Inflammatory macrophage treated with lipopolysaccharide for 4 hours (primary cell): ENCODE data around the gene TTLL4.
"Not testable (repeated sequence)": the region's sequence is repeated elsewhere in the genome, so short reads cannot be mapped to it uniquely, and the experiment has no call there.

ENCODE experiments used
- DNase-seq: peaks from one replicate; pipeline ENCODE4 v3.0.0-alpha.2; 2020

TTLL4 gene

DNA sequence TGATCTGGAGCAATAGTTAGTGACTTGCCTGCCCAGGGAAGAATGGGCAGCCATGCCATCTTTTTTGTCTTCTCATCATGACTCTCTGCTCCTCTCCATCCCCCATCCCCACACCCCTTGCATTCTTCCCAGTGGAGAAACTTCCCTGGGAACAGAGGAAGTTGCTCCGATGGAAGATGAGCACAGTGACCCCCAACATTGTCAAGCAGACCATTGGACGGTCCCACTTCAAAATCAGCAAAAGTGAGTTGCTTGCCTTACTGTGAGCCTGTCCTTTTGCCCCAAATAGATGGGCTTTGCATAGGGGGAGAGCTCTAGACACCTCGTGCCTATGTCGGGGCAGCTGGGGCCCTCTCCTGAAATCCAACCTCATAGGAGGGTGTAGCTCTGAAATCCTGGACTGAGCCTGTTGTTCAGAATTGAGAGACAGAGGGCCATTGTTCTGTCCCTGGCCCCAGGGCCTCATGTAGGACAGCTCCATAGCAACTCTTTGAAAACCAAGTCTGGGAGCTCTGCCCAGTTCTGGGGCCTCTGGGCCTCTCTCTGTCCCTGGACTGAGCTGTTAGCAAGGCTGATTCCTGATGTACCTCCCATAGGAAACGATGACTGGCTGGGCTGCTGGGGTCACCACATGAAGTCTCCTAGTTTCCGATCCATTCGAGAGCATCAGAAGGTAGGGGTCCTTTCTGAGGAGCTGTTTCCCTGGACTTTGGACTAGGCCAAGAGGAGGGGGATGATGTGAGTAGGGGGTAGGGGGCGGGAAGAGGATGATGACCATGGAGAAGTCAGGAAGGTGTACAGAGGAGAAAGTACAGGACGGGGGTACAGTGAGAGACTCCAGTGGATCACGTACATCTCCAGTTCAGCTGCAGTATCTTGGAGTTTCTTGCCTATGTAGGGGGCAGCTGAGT lies 35.2 kb downstream of the TTLL4 start:
- DNase-seq: no peak

DNA sequence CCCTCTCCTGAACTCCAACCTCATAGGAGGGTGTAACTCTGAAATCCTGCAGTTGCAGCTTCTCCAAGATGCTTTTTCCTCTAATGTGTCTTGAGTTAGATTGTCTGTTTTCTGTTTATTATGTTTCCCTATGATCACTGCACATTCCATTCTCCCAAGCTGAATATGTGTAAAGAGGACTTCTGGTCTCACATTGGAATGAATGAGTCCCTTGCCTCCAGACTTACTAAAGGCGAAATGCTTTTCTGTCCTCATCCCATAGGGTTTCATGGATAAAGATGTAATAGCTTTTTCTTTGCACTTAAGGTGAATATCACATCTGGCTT lies 35.8 kb downstream of the TTLL4 start:
- DNase-seq: no peak

DNA sequence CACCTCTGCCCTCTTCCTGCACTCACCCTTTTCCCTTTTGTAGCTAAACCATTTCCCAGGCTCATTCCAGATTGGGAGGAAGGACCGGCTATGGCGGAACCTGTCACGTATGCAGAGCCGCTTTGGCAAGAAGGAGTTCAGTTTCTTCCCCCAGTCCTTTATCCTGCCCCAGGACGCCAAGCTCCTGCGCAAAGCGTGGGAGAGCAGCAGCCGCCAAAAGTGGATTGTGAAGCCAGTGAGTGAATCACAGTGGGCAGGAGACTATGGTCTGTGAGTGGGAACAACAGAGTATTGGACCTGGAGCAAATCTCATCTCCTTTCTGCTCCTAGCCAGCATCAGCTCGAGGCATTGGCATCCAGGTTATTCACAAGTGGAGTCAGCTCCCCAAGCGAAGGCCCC lies 36.3 kb downstream of the TTLL4 start:
- DNase-seq: no peak

DNA sequence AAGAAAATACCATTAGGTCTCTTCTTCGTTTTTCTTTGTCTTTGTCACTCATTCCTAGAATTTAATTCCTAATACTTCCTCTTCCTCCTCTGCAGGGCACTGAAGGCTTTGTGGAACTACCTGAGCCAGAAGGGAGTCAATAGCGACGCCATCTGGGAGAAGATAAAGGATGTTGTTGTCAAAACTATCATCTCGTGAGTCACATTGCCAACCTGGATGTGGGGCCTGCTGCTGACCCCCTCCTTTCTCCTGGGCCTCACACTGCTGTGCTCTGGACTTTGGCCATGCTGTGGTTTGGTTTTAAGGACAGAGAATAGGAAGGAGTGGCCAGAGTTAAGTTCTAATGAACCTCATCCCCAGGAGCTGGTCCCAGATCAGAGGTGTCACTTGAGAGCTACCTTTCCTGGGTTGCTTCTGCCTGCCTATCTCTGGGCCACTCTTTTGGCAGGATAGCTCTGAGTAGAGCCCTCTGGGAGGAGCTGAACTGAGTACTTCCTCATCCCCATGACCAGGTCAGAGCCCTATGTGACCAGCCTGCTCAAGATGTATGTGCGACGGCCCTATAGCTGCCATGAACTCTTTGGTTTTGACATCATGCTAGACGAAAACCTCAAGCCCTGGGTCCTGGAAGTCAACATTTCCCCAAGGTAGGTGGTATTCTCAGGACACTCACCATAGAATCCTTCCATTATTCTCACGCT lies 38.3 kb downstream of the TTLL4 start:
- DNase-seq: peak; percentile 53

DNA sequence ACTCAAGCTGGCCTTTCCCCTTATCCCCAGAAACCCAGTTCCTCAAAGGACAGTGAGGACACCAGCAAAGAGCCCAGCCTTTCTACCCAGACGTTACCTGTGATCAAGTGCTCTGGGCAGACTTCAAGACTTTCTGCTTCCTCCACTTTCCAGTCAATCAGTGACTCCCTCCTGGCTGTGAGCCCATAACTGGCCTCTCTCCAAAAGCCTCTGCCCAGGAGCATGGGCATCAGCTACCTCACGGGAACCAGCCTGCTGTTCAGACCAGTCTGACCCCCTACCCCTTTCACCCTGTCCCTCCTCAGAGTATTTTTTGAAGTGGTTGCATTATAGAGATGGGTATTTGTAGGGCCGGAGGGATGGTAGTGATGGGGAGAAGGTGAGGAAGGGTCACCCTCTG lies 43.6 kb downstream of the TTLL4 start:
- DNase-seq: no peak

DNA sequence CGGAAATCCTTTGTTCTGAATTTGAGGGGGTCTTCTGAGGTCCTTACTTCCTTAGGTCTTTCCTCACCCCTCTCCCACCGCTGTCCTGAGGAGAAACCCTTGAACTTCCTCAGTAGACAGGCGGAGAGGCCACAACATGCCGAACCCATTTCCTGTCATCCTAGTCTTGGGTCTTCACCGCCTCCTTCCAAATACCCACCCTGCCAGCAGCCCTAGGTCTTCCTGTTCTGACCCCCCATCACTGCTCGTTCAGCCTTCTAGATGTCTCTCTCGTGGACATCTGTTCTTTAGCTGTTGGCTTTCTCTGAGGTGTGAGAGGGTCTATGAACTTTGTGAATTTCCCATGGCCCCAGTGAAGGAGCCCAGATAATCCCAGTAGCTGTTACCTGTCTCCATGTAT lies 44.1 kb downstream of the TTLL4 start:
- no peak for DNase-seq

DNA sequence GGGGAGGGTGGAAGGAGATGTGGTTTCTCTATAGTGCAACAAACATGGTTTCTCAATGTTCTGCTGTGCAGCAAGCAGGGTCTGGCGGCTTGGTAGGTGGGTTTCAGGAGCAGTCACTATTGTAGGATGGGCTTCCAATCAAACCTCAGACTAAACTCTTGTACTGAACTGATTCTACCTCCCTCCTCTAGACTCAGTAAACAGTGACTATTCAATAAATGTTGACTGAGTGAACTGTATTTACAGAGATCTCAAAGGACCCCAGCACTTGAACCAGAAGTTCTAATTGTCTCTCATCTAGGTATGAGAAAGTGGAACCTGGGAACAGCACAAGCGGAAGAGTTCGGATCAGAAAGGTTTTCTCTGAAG lies 44.5 kb downstream of the TTLL4 start:
- no peak for DNase-seq

DNA sequence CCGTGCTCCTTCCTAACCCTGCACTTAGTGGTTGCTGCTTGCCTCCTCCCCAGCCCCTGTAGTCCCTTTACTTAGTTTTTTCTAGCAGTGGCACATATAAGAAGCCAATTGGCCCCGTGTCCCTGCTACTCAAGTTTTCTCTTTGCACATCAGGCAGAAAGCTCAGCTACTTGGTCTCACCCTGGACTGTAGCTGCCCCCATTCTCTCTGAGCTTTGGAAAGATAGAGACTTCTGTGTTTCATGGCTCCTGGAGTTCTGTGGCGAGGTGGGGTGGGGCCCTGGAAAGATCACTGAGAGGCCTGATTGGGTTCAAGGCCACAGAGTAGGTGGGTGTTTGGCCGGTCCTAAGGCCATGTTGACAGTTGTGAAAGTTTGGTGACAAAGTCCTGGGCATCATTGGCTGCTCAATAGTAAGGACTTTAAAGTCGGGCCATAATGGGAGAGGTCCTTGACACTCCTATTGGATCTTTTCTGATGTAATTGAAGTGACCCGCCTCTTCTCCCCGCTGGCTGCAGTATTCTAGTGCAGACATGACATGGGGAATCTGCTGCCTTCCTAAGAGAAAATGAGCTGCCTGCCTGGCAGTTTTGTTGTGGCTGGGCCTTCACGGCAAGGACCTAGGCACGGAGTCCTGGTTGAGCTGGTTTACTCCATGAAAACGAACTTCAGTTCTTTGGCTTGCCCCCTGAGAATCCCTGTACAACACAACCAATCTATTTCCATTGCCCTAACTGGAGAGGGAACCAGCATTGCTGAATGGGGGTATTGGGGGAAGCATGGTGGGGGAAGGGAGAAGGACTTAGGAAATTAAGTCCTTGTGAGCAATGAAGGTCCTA lies 45.2 kb downstream of the TTLL4 start:
- DNase-seq: no peak

DNA sequence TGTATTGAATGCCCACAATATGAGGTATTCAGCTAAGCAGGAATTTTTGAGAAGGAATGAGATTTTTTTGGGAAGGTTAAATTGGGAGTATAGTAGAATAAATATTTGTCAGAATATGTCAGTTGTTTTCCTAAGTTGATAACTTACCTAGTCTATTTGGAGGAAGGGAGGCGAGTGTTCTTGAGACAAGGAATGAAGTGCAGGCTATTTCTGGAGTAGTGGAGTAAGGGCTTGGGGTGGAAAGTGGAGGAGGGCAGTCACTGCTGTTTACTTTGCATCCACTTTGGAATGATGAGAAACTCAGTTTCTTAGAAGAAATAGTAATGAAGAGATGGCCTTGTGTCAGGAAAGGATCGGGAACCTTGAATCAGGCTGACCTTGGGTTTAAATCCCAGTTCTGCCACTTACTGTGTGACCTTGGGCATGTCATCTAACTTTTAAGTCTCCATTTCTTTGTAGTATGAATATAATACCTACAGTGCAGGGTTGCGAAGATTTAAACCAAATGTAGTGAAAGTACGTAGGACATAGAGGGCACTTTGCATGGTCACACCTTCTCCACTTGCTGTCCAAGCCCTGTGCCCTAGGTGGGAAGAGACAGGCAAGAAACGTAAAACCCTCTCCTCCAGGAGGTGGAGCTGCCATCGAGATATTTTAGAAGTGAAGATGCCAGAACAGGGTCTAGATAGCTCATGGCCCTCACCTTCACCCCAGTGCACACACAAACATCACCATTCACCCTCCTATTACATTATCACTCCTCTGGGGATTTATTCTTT lies 46.2 kb downstream of the TTLL4 start:
- no peak for DNase-seq

DNA sequence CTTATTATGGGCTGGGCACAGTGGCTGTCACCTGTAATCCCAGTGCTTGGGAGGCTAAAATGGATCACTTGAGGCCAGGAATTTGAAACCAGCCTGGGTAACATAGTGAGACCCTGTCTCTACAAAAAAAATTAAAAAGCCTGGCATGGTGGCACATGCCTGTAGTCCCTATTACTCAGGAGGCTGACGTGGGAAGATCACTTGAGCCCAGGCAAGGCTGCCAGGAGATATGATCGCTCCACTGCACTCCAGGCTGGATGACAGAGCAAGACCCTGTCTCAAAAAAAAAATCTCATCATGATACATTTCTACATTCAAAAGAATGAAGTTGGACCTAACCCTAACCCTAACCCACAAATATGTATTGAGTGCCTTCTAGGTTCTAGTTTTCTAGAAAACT lies 51.2 kb downstream of the TTLL4 start:
- no peak for DNase-seq

DNA sequence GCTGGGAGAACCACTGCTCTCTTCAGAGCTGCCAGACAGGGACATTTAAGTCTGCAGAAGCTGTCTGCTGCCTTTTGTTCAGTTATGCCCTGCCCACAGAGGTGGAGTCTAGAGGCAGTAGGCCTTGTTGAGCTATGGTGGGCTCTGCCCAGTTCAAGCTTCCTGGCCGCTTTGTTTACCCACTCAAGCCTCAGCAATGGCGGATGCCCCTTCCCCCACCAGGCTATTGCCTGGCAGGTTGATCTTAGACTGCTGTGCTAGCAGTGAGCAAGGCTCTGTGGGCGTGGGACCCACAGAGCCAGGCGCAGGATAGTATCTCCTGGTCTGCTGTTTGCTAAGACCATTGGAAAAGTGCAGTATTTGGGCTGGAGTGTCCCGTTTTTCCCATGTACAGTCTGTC lies 62.1 kb downstream of the TTLL4 start:
- DNase-seq: not testable (repeated sequence)

DNA sequence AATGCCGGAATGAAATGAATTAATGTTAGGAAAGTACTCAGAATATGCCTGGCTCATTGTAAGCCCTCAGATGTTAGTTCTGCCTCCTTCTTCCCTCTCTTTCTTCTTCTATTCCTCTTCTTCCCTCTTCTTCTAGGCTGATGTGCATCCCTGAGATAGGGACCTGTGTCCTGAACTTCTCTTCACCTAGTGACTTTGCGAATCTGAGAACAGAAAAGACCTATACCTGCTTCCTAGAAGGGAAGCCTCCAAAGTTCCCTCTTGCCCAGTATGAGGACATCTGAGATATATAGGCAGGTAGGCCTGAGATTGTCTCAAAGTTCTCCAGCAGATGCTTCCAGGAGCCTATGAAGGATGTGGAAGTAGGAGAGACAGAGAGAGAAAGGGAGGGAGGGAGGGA lies 63.2 kb downstream of the TTLL4 start:
- DNase-seq: no peak

DNA sequence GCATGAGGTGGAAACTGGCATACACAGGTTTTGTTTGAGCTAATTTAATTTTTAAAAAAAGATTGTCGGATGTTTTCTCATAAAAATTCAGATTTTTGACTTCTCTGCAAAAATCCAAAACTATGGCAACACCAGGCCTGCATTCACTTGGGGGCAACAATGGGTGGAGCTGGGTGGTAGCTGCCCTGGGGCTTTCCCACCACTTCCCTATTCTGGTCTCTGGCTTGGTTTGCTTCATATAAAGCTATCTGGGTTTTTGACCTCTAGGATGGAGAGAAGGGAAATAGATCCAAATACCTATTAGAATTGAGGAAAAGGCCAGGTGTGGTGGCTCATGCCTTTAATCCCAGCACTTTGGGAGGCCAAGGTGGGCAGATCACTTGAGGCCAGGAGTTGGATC lies 65.9 kb downstream of the TTLL4 start:
- peak; percentile 31 for DNase-seq

DNA sequence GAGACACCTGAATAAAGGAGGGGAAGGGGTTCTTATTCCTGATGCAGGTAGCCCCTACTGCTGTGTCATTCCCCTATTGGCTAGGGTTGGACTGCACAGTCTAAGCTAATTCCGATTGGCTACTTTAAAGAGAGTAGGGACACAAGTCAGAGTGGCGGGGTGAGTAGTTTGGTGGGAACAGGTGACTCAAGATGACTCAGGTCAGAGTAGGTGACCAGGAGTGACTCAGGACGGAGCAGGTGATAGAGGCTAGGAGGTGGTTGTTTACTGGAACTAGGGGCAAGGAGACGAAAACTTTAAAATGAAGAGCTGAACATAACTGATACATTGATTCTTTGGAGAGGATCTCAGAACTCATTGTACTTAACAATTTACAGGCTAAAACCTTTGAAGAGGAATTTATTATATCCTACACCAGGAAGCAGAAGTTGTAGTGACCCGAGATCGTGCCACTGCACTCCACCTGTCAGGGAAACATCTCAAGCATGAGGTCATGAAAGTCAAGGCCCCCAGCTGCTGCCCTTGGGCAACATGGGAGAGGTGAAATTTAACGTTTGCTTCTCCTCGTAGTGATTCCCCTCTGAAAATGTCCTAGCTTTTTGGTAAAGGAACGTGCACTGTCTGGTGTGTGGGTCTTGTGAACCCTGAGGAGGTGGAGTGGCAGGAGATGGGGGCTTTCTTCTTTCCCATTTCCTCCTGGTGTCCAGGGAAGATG lies 66.8 kb downstream of the TTLL4 start:
- no peak for DNase-seq

DNA sequence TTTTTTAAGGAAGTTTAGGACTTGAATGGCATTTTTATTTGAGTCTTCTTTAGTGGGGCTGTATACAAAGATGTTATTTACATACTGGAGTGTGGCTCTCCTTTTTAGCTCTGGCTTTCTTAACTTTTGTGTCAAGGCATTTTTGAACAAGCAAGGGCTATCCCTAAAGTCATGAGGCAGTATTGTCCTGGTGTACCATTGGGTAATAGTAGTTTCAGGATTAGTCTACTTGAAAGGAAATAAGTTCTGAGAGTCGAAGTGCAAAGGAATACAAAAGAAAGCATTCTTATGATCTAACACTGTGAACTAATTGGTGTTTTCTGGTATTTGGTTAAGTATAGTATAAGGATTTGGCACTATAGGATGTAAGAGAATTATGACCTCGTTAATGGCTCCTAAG lies 69.4 kb downstream of the TTLL4 start:
- DNase-seq: peak; percentile 75

DNA sequence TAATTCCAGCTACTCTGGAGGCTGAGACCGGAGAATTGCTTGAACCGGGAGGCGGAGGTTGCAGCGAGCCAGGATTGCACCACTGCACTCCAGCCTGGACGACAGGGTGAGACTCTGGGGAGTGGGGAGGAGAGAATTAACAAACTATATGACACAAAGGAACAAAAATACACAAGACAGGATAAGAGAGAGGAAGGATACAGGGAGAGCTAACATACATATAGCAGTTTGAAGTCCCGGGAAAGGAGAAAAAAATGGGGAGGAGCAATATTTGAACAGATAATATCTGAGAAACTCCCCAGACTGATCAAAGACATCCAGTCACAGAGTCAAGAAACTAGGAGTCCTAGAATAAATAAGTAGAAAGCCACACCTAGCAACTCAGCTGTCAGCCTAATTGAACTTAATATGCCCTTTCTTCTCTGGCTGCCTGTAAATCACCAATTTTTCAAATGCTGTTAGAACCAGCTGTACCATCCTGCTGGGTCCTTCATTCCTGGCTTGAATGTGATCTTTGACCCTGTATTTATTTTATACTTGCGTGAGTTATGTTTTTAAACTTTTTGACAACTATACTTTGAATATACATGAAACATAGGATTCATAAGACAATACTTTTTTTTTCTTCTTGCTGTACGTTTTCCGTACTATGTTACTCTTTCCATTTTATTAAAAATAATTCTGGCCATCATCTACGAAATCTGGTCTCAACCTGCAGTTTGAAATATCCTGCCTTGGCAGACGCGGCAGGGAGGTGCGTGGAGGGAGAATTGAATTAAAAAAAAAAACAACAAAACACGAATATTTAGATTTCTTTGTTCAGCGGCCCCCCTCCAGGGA lies 70.4 kb downstream of the TTLL4 start:
- peak; percentile 28 for DNase-seq

DNA sequence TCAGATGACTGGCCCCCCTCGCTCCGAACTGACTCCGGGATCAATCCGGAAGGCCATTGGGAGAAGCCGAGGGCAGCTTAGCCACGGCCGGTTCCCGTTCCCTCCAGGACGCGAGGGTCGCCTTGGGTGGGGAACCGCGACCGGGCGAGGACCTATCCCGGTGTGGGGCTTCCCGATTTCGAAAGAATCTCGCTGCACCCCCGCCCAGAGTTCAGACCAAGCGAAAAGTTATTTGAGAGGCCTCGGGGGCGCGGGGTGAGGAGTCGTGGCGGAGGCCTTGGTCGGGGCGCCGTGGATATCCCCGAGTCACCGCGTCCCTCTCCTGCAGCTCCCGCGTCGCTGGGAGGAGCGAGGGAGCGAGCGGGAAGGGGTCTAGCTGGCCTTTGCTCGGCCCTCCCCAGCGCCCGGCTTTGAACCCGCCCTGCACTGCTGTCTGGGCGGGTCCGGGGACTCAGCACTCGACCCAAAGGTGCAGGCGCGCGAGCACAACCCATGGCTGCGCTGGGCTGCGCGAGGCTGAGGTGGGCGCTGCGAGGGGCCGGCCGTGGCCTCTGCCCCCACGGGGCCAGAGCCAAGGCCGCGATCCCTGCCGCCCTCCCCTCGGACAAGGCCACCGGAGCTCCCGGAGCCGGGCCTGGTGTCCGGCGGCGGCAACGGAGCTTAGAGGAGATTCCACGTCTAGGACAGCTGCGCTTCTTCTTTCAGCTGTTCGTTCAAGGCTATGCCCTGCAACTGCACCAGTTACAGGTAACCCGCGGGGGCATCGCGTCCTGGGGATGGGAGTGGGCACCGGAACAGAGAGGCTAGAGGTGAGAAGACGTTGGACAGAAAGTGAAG lies 71.3 kb downstream of the TTLL4 start, which contains the start of gene CYP27A1:
Gene CYP27A1, plus strand, starts transcription at position 457 of the 837 bp plus-strand sequence. Its CDS starts 36 bp downstream, at position 493.
- peak; percentile 60 for DNase-seq

DNA sequence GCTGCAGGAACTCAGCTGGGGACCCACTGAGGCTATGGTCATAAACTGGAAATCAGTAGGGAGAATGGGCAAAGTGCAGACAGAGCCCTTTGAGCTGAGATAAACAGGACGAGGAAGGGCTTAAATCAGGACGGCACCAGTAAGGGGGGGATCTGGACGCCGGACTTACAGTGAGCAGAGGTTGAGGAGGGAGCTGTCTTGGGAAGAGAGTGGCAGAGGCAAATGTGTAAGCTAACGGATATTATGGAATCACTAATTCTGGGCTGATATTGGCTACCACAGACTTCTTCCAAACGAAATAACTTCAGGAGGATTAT lies 71.9 kb downstream of the TTLL4 start:
- DNase-seq: peak; percentile 32

DNA sequence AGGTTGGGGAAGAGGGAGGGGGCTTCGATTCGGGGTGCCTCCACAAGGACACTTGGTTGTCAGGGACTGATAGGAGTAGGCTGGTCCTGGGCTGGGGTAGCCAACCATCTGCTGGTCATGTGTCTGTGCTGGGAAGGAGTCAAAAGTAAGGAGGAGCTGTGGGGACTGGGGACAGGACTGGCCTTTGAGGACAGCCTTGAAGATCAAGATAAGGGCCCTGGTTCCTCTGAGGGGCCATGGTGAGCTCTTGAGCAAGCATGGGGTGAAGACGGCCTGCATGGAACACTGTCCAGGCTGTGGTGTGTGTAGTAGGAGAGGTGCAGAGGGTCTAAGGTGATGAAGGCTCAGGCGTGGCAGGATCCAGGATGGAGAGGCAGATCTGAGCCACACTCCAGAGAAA lies 73.1 kb downstream of the TTLL4 start:
- DNase-seq: peak; percentile 43

DNA sequence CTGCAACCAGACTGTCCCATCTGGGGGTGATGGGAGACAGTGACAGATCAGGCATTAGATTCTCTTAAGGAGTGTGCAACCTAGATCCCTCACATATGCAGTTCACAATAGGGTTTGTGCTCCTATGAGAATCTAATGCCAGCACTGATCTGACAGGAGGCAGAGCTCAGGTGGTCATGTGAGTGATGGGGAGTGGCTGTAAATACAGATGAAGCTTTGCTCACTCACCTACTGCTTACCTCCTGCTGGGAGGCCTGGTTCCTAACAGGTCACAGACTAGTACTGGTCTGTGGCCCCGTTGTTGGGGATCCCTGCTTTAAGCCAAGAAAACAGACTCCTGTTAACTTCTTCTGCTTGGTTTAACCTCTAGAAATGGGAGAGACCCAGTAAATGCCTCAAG lies 74.5 kb downstream of the TTLL4 start:
- DNase-seq: no peak
